Pons (tissue), 1 donor: Measurements from ENCODE around the gene TAC1.
"Not testable (repeated sequence)": the region's sequence is repeated elsewhere in the genome, so short reads cannot be mapped to it uniquely, and the experiment has no call there.

Experiments used
- DNase-seq: peaks from one replicate; pipeline ENCODE4 v3.0.0-alpha.2; 2016; ENCODE audit warnings: low spot score

TAC1 gene

GRCh38 chr7:97731736-97732564, at the start of gene TAC1:
Gene TAC1, plus strand, starts transcription at chr7:97732086. Its CDS starts 527 bp downstream, at chr7:97732613.
- no peak for DNase-seq

GRCh38 chr7:97685952-97686351, 45.9 kb upstream of the TAC1 start:
- no peak for DNase-seq

GRCh38 chr7:97693586-97693985, 38.3 kb upstream of the TAC1 start:
- DNase-seq, result no peak

- DNase-seq, result no peak
Measured at GRCh38 chr7:97694355-97694754, 37.5 kb upstream of the TAC1 start.

- DNase-seq, result no peak
Measured at GRCh38 chr7:97697396-97697795, 34.5 kb upstream of the TAC1 start.

- no peak for DNase-seq
Measured at GRCh38 chr7:97722386-97722785, 9.5 kb upstream of the TAC1 start.

GRCh38 chr7:97732565-97733275, 834 bp downstream of the TAC1 start:
- no peak for DNase-seq

GRCh38 chr7:97733276-97734161, 1.6 kb downstream of the TAC1 start:
- DNase-seq, result no peak

- no peak for DNase-seq
Measured at GRCh38 chr7:97734255-97734654, 2.4 kb downstream of the TAC1 start.

GRCh38 chr7:97735075-97735474, 3.2 kb downstream of the TAC1 start:
- no peak for DNase-seq

- DNase-seq, result no peak
Measured at GRCh38 chr7:97748482-97748881, 16.6 kb downstream of the TAC1 start.

GRCh38 chr7:97751566-97751965, 19.7 kb downstream of the TAC1 start:
- DNase-seq, result no peak

- DNase-seq, result no peak
Measured at GRCh38 chr7:97752215-97752614, 20.3 kb downstream of the TAC1 start.

- no peak for DNase-seq
Measured at GRCh38 chr7:97757824-97758223, 25.9 kb downstream of the TAC1 start.

GRCh38 chr7:97770850-97771249, 39.0 kb downstream of the TAC1 start:
- DNase-seq, result no peak

GRCh38 chr7:97771576-97771975, 39.7 kb downstream of the TAC1 start:
- DNase-seq, result no peak

- no peak for DNase-seq
Measured at GRCh38 chr7:97772045-97772901, 40.4 kb downstream of the TAC1 start.

- DNase-seq, result not testable (repeated sequence)
Measured at GRCh38 chr7:97786398-97786797, 54.5 kb downstream of the TAC1 start.
